DND-41 (cell line): ENCODE data around the gene EFEMP2.

Experiments
- EZH2 ChIP-seq: IDR thresholded peaks from 3 replicates; pipeline ENCODE4 v1.6.1; 2012; ENCODE audit warnings: borderline replicate concordance, low read depth, mild to moderate bottlenecking, moderate library complexity, low read length, inconsistent platforms; ENCODE audit not compliant: severe bottlenecking
- TF ChIP-seq, protein P1 (sequence below): IDR thresholded peaks from 2 replicates; pipeline ENCODE4 v1.5.1; 2012; ENCODE audit warnings: borderline replicate concordance, low read length, moderate library complexity, mild to moderate bottlenecking; ENCODE audit not compliant: poor library complexity, severe bottlenecking; ENCODE audit errors: extremely low read depth

- TF ChIP-seq, protein P1, sequence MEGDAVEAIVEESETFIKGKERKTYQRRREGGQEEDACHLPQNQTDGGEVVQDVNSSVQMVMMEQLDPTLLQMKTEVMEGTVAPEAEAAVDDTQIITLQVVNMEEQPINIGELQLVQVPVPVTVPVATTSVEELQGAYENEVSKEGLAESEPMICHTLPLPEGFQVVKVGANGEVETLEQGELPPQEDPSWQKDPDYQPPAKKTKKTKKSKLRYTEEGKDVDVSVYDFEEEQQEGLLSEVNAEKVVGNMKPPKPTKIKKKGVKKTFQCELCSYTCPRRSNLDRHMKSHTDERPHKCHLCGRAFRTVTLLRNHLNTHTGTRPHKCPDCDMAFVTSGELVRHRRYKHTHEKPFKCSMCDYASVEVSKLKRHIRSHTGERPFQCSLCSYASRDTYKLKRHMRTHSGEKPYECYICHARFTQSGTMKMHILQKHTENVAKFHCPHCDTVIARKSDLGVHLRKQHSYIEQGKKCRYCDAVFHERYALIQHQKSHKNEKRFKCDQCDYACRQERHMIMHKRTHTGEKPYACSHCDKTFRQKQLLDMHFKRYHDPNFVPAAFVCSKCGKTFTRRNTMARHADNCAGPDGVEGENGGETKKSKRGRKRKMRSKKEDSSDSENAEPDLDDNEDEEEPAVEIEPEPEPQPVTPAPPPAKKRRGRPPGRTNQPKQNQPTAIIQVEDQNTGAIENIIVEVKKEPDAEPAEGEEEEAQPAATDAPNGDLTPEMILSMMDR = no peak
- no peak for TF ChIP-seq EZH2
Observed at GRCh38 chr11:65882120-65883057, 9.8 kb upstream of the EFEMP2 start.
